Breast epithelium (tissue), 3 donors: Measurements from ENCODE around the gene TRAPPC1.

Source experiments
- POLR2A ChIP-seq: fragments of 450-650 bp; IDR thresholded peaks from one replicate; pipeline ENCODE4 v1.6.1; 2016; ENCODE audit warnings: antibody characterized with exemption, mild to moderate bottlenecking, moderate library complexity
- TF ChIP-seq, protein P1 (sequence below), 3 donors: fragments of 450-650 bp; IDR thresholded peaks; one replicate each; pipeline ENCODE4 v1.5.1; 2016 to 2017; ENCODE audit warnings: antibody characterized with exemption in 3 of 3, mild to moderate bottlenecking in 3 of 3, moderate library complexity in 3 of 3

- TF ChIP-seq, protein P1, sequence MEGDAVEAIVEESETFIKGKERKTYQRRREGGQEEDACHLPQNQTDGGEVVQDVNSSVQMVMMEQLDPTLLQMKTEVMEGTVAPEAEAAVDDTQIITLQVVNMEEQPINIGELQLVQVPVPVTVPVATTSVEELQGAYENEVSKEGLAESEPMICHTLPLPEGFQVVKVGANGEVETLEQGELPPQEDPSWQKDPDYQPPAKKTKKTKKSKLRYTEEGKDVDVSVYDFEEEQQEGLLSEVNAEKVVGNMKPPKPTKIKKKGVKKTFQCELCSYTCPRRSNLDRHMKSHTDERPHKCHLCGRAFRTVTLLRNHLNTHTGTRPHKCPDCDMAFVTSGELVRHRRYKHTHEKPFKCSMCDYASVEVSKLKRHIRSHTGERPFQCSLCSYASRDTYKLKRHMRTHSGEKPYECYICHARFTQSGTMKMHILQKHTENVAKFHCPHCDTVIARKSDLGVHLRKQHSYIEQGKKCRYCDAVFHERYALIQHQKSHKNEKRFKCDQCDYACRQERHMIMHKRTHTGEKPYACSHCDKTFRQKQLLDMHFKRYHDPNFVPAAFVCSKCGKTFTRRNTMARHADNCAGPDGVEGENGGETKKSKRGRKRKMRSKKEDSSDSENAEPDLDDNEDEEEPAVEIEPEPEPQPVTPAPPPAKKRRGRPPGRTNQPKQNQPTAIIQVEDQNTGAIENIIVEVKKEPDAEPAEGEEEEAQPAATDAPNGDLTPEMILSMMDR (IDR thresholded peaks at IDR 0.05), result no peak
- TF ChIP-seq POLR2A, result no peak
Observed at GRCh38 chr17:7910281-7910680, 21.5 kb downstream of the TRAPPC1 start.
